ENCODE results near the gene DLG2. TPM values are rescaled to one million over a fixed set of nuclear protein-coding genes. Genes with fewer than 3 reads are reported as not detected.

DLG2 gene
- total RNA-seq, 4 donors from 2014 or later, result 0.18 to 8.3 (median 2.5) TPM

GRCh38 chr11:83871054-83871453, 1756.1 kb downstream of the DLG2 start:
- no peaks in the 10 kb centered on the region for H3K27me3 ChIP-seq
- no peaks in the 10 kb centered on the region for H3K4me1 ChIP-seq
- TF ChIP-seq CTCF (IDR thresholded peaks at IDR 0.05) (no peak), POLR2A (IDR thresholded peaks at IDR 0.05) (no peak)
- H3K27ac ChIP-seq, result no peak overlapping the region
- H3K4me3 ChIP-seq, result no peak overlapping the region
- H3K9me3 ChIP-seq, result no peaks in the 10 kb centered on the region
- no peaks in the 10 kb centered on the region for H3K36me3 ChIP-seq
- DNase-seq, result no peak

- H3K36me3 ChIP-seq, result no peaks in the 10 kb centered on the region
- no peak for DNase-seq
- TF ChIP-seq CTCF (IDR thresholded peaks at IDR 0.05), result no peak
- no peak for TF ChIP-seq POLR2A (IDR thresholded peaks at IDR 0.05)
- no peaks in the 10 kb centered on the region for H3K27me3 ChIP-seq
- H3K27ac ChIP-seq, result no peak overlapping the region
- no peaks in the 10 kb centered on the region for H3K9me3 ChIP-seq
- no peaks in the 10 kb centered on the region for H3K4me1 ChIP-seq
- H3K4me3 ChIP-seq, result no peak overlapping the region
Measured at GRCh38 chr11:83866655-83867054, 1760.5 kb downstream of the DLG2 start.

- Histone ChIP-seq H3K27ac (no peak overlapping the region), H3K4me3 (no peak overlapping the region), H3K4me1 (no peaks in the 10 kb centered on the region), H3K27me3 (no peaks in the 10 kb centered on the region), H3K9me3 (no peaks in the 10 kb centered on the region), H3K36me3 (no peaks in the 10 kb centered on the region)
- TF ChIP-seq CTCF (IDR thresholded peaks at IDR 0.05) (no peak), POLR2A (IDR thresholded peaks at IDR 0.05) (no peak)
- no peak for DNase-seq
Measured at GRCh38 chr11:83865636-83866461, 1761.3 kb downstream of the DLG2 start.

GRCh38 chr11:83864412-83865057, 1762.6 kb downstream of the DLG2 start:
- DNase-seq, result no peak
- H3K4me1 ChIP-seq, result no peaks in the 10 kb centered on the region
- no peaks in the 10 kb centered on the region for H3K9me3 ChIP-seq
- no peaks in the 10 kb centered on the region for H3K27me3 ChIP-seq
- H3K36me3 ChIP-seq, result no peaks in the 10 kb centered on the region
- no peak overlapping the region for H3K4me3 ChIP-seq
- TF ChIP-seq CTCF (IDR thresholded peaks at IDR 0.05) (no peak), POLR2A (IDR thresholded peaks at IDR 0.05) (no peak)
- H3K27ac ChIP-seq, result no peak overlapping the region

GRCh38 chr11:83863272-83863671, 1763.9 kb downstream of the DLG2 start:
- Histone ChIP-seq H3K9me3 (no peaks in the 10 kb centered on the region), H3K36me3 (no peaks in the 10 kb centered on the region), H3K4me1 (no peaks in the 10 kb centered on the region), H3K27me3 (no peaks in the 10 kb centered on the region), H3K4me3 (no peak overlapping the region), H3K27ac (no peak overlapping the region)
- DNase-seq, result no peak
- TF ChIP-seq CTCF (IDR thresholded peaks at IDR 0.05), result no peak
